AG04449 (cell line): ENCODE measurements around the gene SUPT3H.

Source experiments
- CTCF ChIA-PET: fragments of 350-600 bp; formaldehyde crosslinking; extraction: SDS; loops from one replicate; lab custom pipeline; 2021; ENCODE audit warnings: antibody characterized with exemption; lab: Yijun Ruan, JAX
- POLR2A ChIA-PET: fragments of 400-600, 350-600 bp; formaldehyde crosslinking; extraction: SDS; loops from one replicate; lab custom pipeline; 2020; ENCODE audit warnings: antibody characterized with exemption, inconsistent platforms; lab: Yijun Ruan, JAX
- DNase-seq: peaks from one replicate; pipeline ENCODE4 v3.0.0-alpha.2; 2010; ENCODE audit warnings: low read depth, low spot score
- H3K4me3 ChIP-seq: 2 replicates; pipeline ENCODE4 v1.5.1; 2011; ENCODE audit warnings: low read depth, mild to moderate bottlenecking, control low read depth, low read length
- CTCF ChIP-seq: IDR thresholded peaks from one replicate; pipeline ENCODE4 v1.5.1; 2011; ENCODE audit warnings: mild to moderate bottlenecking, moderate library complexity, low read length, control low read depth, inconsistent platforms; ENCODE audit not compliant: insufficient read depth; ENCODE audit errors: missing control alignments

The SUPT3H gene

GRCh38 chr6:45024610-45025009 lies 353.1 kb downstream of the SUPT3H start:
- POLR2A ChIA-PET = no interaction called here
- no peak overlapping the region for H3K4me3 ChIP-seq
- CTCF ChIA-PET = no interaction called here
- DNase-seq = no peak
- no peak for TF ChIP-seq CTCF

GRCh38 chr6:45021676-45022075 lies 356.1 kb downstream of the SUPT3H start:
- no peak overlapping the region for H3K4me3 ChIP-seq
- peak; percentile 21 for DNase-seq
- TF ChIP-seq CTCF = no peak
- ChIA-PET POLR2A (no interaction called here), CTCF (no interaction called here)

GRCh38 chr6:45012687-45013086 lies 365.0 kb downstream of the SUPT3H start:
- CTCF ChIA-PET = no interaction called here
- DNase-seq = no peak
- POLR2A ChIA-PET = no interaction called here

GRCh38 chr6:45009576-45009975 lies 368.2 kb downstream of the SUPT3H start:
- no peak for DNase-seq
- ChIA-PET POLR2A (no interaction called here), CTCF (no interaction called here)
- TF ChIP-seq CTCF = no peak
- no peak overlapping the region for H3K4me3 ChIP-seq

More at GRCh38 chr6:45012687-45013086, 365.0 kb downstream of the SUPT3H start:
- H3K4me3 ChIP-seq = no peak overlapping the region
- TF ChIP-seq CTCF = no peak

- no peak for DNase-seq
- CTCF ChIA-PET = no interaction called here
Observed at GRCh38 chr6:45006893-45007292, 370.8 kb downstream of the SUPT3H start.

GRCh38 chr6:45003961-45004360 lies 373.8 kb downstream of the SUPT3H start:
- ChIA-PET CTCF (no interaction called here), POLR2A (no interaction called here)
- H3K4me3 ChIP-seq = no peak overlapping the region
- no peak for TF ChIP-seq CTCF
- DNase-seq = no peak

More at GRCh38 chr6:45006893-45007292, 370.8 kb downstream of the SUPT3H start:
- POLR2A ChIA-PET = no interaction called here
- TF ChIP-seq CTCF = no peak
- H3K4me3 ChIP-seq = no peak overlapping the region
